Liver (tissue), 9 donors: ENCODE measurements around the gene SYNGR2. TPM values are rescaled to one million over a fixed set of nuclear protein-coding genes. Genes with fewer than 3 reads are reported as not detected.

Source experiments
- DNase-seq: peaks from one replicate; pipeline ENCODE4 v3.0.0-alpha.2; 2017; ENCODE audit warnings: low spot score
- H3K27ac ChIP-seq, 2 donors: one replicate each; pipeline ENCODE4 v1.7.0; 2013; ENCODE audit warnings: inconsistent platforms in 2 of 2, low read length in 2 of 2, control low read depth in 1 of 2, low read depth in 1 of 2, mild to moderate bottlenecking in 1 of 2
- H3K27me3 ChIP-seq, 4 donors: one replicate each; pipeline versions ENCODE4 v1.6.1 to v1.7.0; 2013; ENCODE audit warnings: low read length in 3 of 4, inconsistent platforms in 1 of 4, mild to moderate bottlenecking in 1 of 4, moderate library complexity in 1 of 4; ENCODE audit not compliant: control insufficient read depth in 4 of 4, insufficient read depth in 4 of 4
- H3K36me3 ChIP-seq, 4 donors: one replicate each; pipeline versions ENCODE4 v1.6.1 to v1.7.0; 2013; ENCODE audit warnings: low read length in 3 of 4, mild to moderate bottlenecking in 3 of 4, low read depth in 1 of 4, moderate library complexity in 1 of 4; ENCODE audit not compliant: control insufficient read depth in 4 of 4, insufficient read depth in 3 of 4
- H3K4me1 ChIP-seq, 4 donors: one replicate each; pipeline versions ENCODE4 v1.6.1 to v1.7.0; 2013; ENCODE audit warnings: low read length in 3 of 4, mild to moderate bottlenecking in 3 of 4, moderate library complexity in 1 of 4; ENCODE audit not compliant: control insufficient read depth in 4 of 4, insufficient read depth in 4 of 4
- H3K4me3 ChIP-seq, 3 donors: one replicate each; pipeline versions ENCODE4 v1.6.1 to v1.7.0; 2013; ENCODE audit warnings: low read length in 3 of 3, control low read depth in 1 of 3, low read depth in 1 of 3, mild to moderate bottlenecking in 1 of 3
- H3K9ac ChIP-seq, 2 donors: one replicate each; pipeline ENCODE4 v1.7.0; 2013; ENCODE audit warnings: low read length in 2 of 2, mild to moderate bottlenecking in 2 of 2, moderate library complexity in 2 of 2, control low read depth in 1 of 2, low read depth in 1 of 2
- H3K9me3 ChIP-seq, 4 donors: one replicate each; pipeline versions ENCODE4 v1.6.1 to v1.7.0; 2013; ENCODE audit warnings: low read length in 3 of 4; ENCODE audit not compliant: control insufficient read depth in 4 of 4
- ATF3 ChIP-seq: IDR thresholded peaks from 2 replicates; pipeline ENCODE4 v1.6.1; 2016; ENCODE audit warnings: antibody characterized with exemption
- CTCF ChIP-seq: fragments of 150-350 bp; IDR thresholded peaks from 2 replicates; pipeline ENCODE4 v1.5.1; 2017; ENCODE audit warnings: improper control_type of control experiment, low read depth, low read length; ENCODE audit not compliant: missing input control
- FOXA2 ChIP-seq: IDR thresholded peaks from 2 replicates; pipeline ENCODE4 v1.6.1; 2016; ENCODE audit warnings: antibody characterized with exemption
- GABPA ChIP-seq, 2 donors: IDR thresholded peaks in 1 of 2; conservative IDR thresholded peaks in 1 of 2; 2 replicates each; pipeline ENCODE4 v1.6.1; 2016; ENCODE audit warnings: antibody characterized with exemption in 2 of 2, mild to moderate bottlenecking in 1 of 2, moderate library complexity in 1 of 2
- HNF4G ChIP-seq: IDR thresholded peaks from 2 replicates; pipeline ENCODE4 v1.6.1; 2016; ENCODE audit warnings: antibody characterized with exemption
- MAX ChIP-seq: IDR thresholded peaks from 2 replicates; pipeline ENCODE4 v1.6.1; 2016; ENCODE audit warnings: antibody characterized with exemption
- NR2F2 ChIP-seq: IDR thresholded peaks from 2 replicates; pipeline ENCODE4 v1.6.1; 2016; ENCODE audit warnings: antibody characterized with exemption
- REST ChIP-seq: IDR thresholded peaks from 2 replicates; pipeline ENCODE4 v1.6.1; 2016; ENCODE audit warnings: antibody characterized with exemption, mild to moderate bottlenecking
- RXRA ChIP-seq, 2 donors: IDR thresholded peaks; 2 replicates each; pipeline ENCODE4 v1.6.1; 2017 to 2018; ENCODE audit warnings: antibody characterized with exemption in 2 of 2, mild to moderate bottlenecking in 1 of 2
- SP1 ChIP-seq: IDR thresholded peaks from 2 replicates; pipeline ENCODE4 v1.6.1; 2018; ENCODE audit warnings: antibody characterized with exemption, mild to moderate bottlenecking
- ZBTB33 ChIP-seq: IDR thresholded peaks from 2 replicates; pipeline ENCODE4 v1.6.1; 2016; ENCODE audit warnings: antibody characterized with exemption
- WGBS: extraction: QIAGEN DNeasy Blood & Tissue Kit; methylation state at CpG from one replicate; pipeline ENCODE4 v1.1.7; 2013; 5-methylcytosine and 5-hydroxymethylcytosine counted together
- polyA plus RNA-seq, 2 donors: library from polyadenylated mRNA; stranded (reverse) in 1 of 2; unstranded in 1 of 2; fragments of 200-250 nt in 1 of 2; fragments of >200 nt in 1 of 2; fragmentation: Nextera tagmentation in 1 of 2; extraction: Ambion mirVana in 1 of 2; gene quantifications; one replicate each; pipeline versions ENCODE4 v1.2.1 to v1.2.3, GENCODE V29; 2013 to 2015
- total RNA-seq, 2 donors: library from RNA; depleted of rRNA; stranded (reverse); fragments of >200 nt; gene quantifications; one replicate each; pipeline ENCODE4 v1.2.3, GENCODE V29; 2014
- donor health status: healthy.
- donor health status: healthy.
- donor health status: healthy.
- donor health status: healthy.
- donor health status: healthy.

SYNGR2 gene
- total and polyA plus RNA-seq, 4 donors: 27.9 to 84.7 (median 55.2) TPM

- TF ChIP-seq NR2F2 (peak; percentile 92), ZBTB33 (no peak)
- H3K36me3 ChIP-seq: no peaks in the 10 kb centered on the region
- H3K4me1 ChIP-seq: peaks cover 3 to 38% (median 14%) of the 10 kb centered on the region in 4 donors
- H3K9ac ChIP-seq: peak within 1 kb of the TSS in 1 of 2 donors; percentile 42
- no peak for DNase-seq
- H3K27ac ChIP-seq: peak within 1 kb of the TSS; percentile 72 to 80
- no peaks in the 10 kb centered on the region for H3K27me3 ChIP-seq
- H3K9me3 ChIP-seq: no peaks in the 10 kb centered on the region
- H3K4me3 ChIP-seq: peak within 1 kb of the TSS in 1 of 3 donors; percentile 38
- WGBS: 73% methylated on average over 10 of the region's 10 CpGs
These were observed 37.8 kb upstream of the SYNGR2 start, which contains the start of gene TMC8 for GRCh38 chr17:78130437-78131101. Gene TMC8, plus strand, starts transcription at chr17:78130771. Its CDS starts 818 bp downstream, at chr17:78131589.

GRCh38 chr17:78131172-78132083 is 37.0 kb upstream of the SYNGR2 start:
- Histone ChIP-seq H3K27ac (peak overlapping the region; percentile 23 to 72), H3K36me3 (no peaks in the 10 kb centered on the region), H3K4me1 (peaks cover 3 to 33% (median 11%) of the 10 kb centered on the region in 4 donors), H3K27me3 (no peaks in the 10 kb centered on the region), H3K4me3 (peak overlapping the region in 1 of 3 donors; percentile 38), H3K9ac (peak overlapping the region in 1 of 2 donors; percentile 42), H3K9me3 (no peaks in the 10 kb centered on the region)
- DNase-seq: no peak
- TF ChIP-seq MAX (no peak), HNF4G (no peak), CTCF (no peak), SP1 (no peak), FOXA2 (no peak), NR2F2 (no peak)
- 27% methylated on average over 74 of the region's 74 CpGs for WGBS

GRCh38 chr17:78132084-78132676 is 36.2 kb upstream of the SYNGR2 start:
- no peaks in the 10 kb centered on the region for H3K27me3 ChIP-seq
- no peaks in the 10 kb centered on the region for H3K9me3 ChIP-seq
- no peaks in the 10 kb centered on the region for H3K36me3 ChIP-seq
- H3K4me3 ChIP-seq: peak overlapping the region in 1 of 3 donors; percentile 38
- peaks cover 3 to 33% (median 11%) of the 10 kb centered on the region in 4 donors for H3K4me1 ChIP-seq
- H3K9ac ChIP-seq: no peak overlapping the region
- WGBS: 33% methylated on average over 38 of the region's 38 CpGs
- DNase-seq: peak; percentile 71
- H3K27ac ChIP-seq: no peak overlapping the region
- TF ChIP-seq RXRA (IDR thresholded peaks at IDR 0.05): no peak
- TF ChIP-seq NR2F2: no peak
- no peak for TF ChIP-seq HNF4G
- no peak for TF ChIP-seq GABPA (IDR thresholded peaks at IDR 0.05 in 1 of 2, conservative IDR thresholded peaks at IDR 0.05 in 1 of 2)
- no peak for TF ChIP-seq ATF3
- no peak for TF ChIP-seq REST
- TF ChIP-seq FOXA2: no peak
- TF ChIP-seq CTCF: no peak
